Endothelial cell of umbilical vein (primary cell): ENCODE measurements around the gene HYOU1. TPM values are rescaled to one million over a fixed set of nuclear protein-coding genes. Genes with fewer than 3 reads are reported as not detected.
"Not testable (repeated sequence)": the region's sequence is repeated elsewhere in the genome, so short reads cannot be mapped to it uniquely, and the experiment has no call there.

ENCODE experiments used
- BruUV-seq: library from RNA; stranded (reverse); fragments of 400-500 nt; replicated peaks from 2 replicates; lab custom pipeline; 2021; lab: Mats Ljungman, UMichigan
- CTCF ChIA-PET: fragments of 300-600, 350-600 bp; sonication (Branson Sonifier 250); formaldehyde crosslinking; loops from one replicate; lab custom pipeline; 2021; ENCODE audit warnings: antibody characterized with exemption, inconsistent platforms; lab: Charles Lee
- POLR2A ChIA-PET: fragments of 300-600, 350-600 bp; sonication (Branson Sonifier 250); formaldehyde crosslinking; loops from one replicate; lab custom pipeline; 2021; ENCODE audit warnings: antibody characterized with exemption, inconsistent platforms; lab: Charles Lee
- DNase-seq: peaks from one replicate; pipeline ENCODE4 v3.0.0-alpha.2; 2011; ENCODE audit warnings: low read depth, low spot score
- FAIRE-seq: peaks from 2 replicates; lab custom pipeline; 2011; peaks lifted over from hg19 to GRCh38; lab: Jason Lieb, UNC
- H2AFZ ChIP-seq: 2 replicates; pipeline ENCODE4 v1.6.0; 2012; ENCODE audit warnings: low read depth, low read length, control low read depth, inconsistent platforms
- H3K27ac ChIP-seq: 2 replicates; pipeline ENCODE4 v1.5.1; 2011; ENCODE audit warnings: low read depth, mild to moderate bottlenecking, control low read depth, low read length, moderate library complexity; ENCODE audit not compliant: insufficient read depth
- H3K27me3 ChIP-seq, 2 experiments: 2 replicates each; pipeline versions ENCODE4 v1.6.0 to v1.6.1; 2011; ENCODE audit warnings: low read length in 2 of 2, mixed read lengths in 1 of 2; ENCODE audit not compliant: control insufficient read depth in 2 of 2, insufficient read depth in 2 of 2
- H3K36me3 ChIP-seq, 2 experiments: 2 replicates in 1 of 2; 3 replicates in 1 of 2; pipeline ENCODE4 v1.5.1; 2011; ENCODE audit warnings: low read length in 2 of 2, mild to moderate bottlenecking in 1 of 2, moderate library complexity in 1 of 2; ENCODE audit not compliant: control insufficient read depth in 2 of 2, insufficient read depth in 2 of 2; ENCODE audit errors: extremely low read depth in 1 of 2
- H3K4me1 ChIP-seq: 3 replicates; pipeline ENCODE4 v1.5.1; 2011; ENCODE audit warnings: mild to moderate bottlenecking, low read length; ENCODE audit not compliant: control insufficient read depth, insufficient read depth; ENCODE audit errors: extremely low read depth
- H3K4me2 ChIP-seq: 2 replicates; pipeline ENCODE4 v1.6.1; 2011; ENCODE audit warnings: low read length, control low read depth, mixed read lengths; ENCODE audit not compliant: insufficient read depth
- H3K4me3 ChIP-seq, 3 experiments: fragments of 200-600 bp in 1 of 3; sonication (generic), shearing (Covaris generic) in 1 of 3; replicated peaks in 1 of 3; 2 replicates each; pipeline ENCODE4 v1.5.1; 2011 to 2016; ENCODE audit warnings: control low read depth in 3 of 3, low read length in 3 of 3, mild to moderate bottlenecking in 2 of 3, inconsistent platforms in 1 of 3, low read depth in 1 of 3, moderate library complexity in 1 of 3; ENCODE audit not compliant: insufficient read depth in 1 of 3
- H3K79me2 ChIP-seq: 2 replicates; pipeline ENCODE4 v1.6.0; 2012; ENCODE audit warnings: low read length, inconsistent platforms; ENCODE audit not compliant: control insufficient read depth, insufficient read depth
- H3K9ac ChIP-seq: replicated peaks from 2 replicates; pipeline ENCODE3; 2011; ENCODE audit warnings: low read length, control low read depth; ENCODE audit not compliant: insufficient read depth; ENCODE audit errors: extremely low read depth
- H3K9me1 ChIP-seq: replicated peaks from 3 replicates; pipeline ENCODE4 v1.6.0; 2011; ENCODE audit warnings: mild to moderate bottlenecking, low read length; ENCODE audit not compliant: control insufficient read depth, insufficient read depth; ENCODE audit errors: extremely low read depth
- H3K9me3 ChIP-seq: replicated peaks from 2 replicates; pipeline ENCODE4 v1.5.1; 2012; ENCODE audit warnings: low read length, inconsistent platforms; ENCODE audit not compliant: control insufficient read depth, insufficient read depth
- H4K20me1 ChIP-seq: replicated peaks from 2 replicates; pipeline ENCODE3; 2011; ENCODE audit warnings: mild to moderate bottlenecking, low read length; ENCODE audit not compliant: control insufficient read depth, insufficient read depth; ENCODE audit errors: extremely low read depth
- CTCF ChIP-seq, 2 donors: IDR thresholded peaks; 1 replicate in 1 of 2; 2 replicates in 1 of 2; pipeline ENCODE4 v1.5.1; 2011; ENCODE audit warnings: low read length in 2 of 2, mild to moderate bottlenecking in 2 of 2, moderate library complexity in 2 of 2, control low read depth in 1 of 2, inconsistent platforms in 1 of 2, low read depth in 1 of 2; ENCODE audit not compliant: insufficient read depth in 1 of 2; ENCODE audit errors: extremely low read depth in 1 of 2
- EZH2 ChIP-seq: IDR thresholded peaks from 2 replicates; pipeline ENCODE4 v1.6.1; 2012; ENCODE audit warnings: borderline replicate concordance, low read depth, mild to moderate bottlenecking, moderate library complexity, low read length, inconsistent platforms; ENCODE audit not compliant: severe bottlenecking
- FOS ChIP-seq: IDR thresholded peaks from 2 replicates; pipeline ENCODE4 v1.6.1; 2011; ENCODE audit warnings: mild to moderate bottlenecking, low read length, moderate library complexity, borderline replicate concordance; ENCODE audit not compliant: insufficient read depth
- GATA2 ChIP-seq: IDR thresholded peaks from 2 replicates; pipeline ENCODE4 v1.7.0; 2011; ENCODE audit warnings: low read depth, mild to moderate bottlenecking, moderate library complexity, mixed read lengths, low read length; ENCODE audit not compliant: insufficient read length, insufficient read depth
- JUN ChIP-seq: IDR thresholded peaks from 2 replicates; pipeline ENCODE4 v1.6.1; 2011; ENCODE audit warnings: borderline replicate concordance, low read depth; ENCODE audit not compliant: insufficient read length, insufficient read depth
- MAX ChIP-seq: IDR thresholded peaks from 2 replicates; pipeline ENCODE4 v1.6.1; 2011; ENCODE audit not compliant: insufficient read depth, insufficient read length
- MYC ChIP-seq: IDR thresholded peaks from one replicate; pipeline ENCODE4 v1.6.1; 2011; ENCODE audit warnings: mild to moderate bottlenecking, low read depth, low read length
- POLR2A ChIP-seq: IDR thresholded peaks from 2 replicates; pipeline ENCODE4 v1.6.1; 2012; ENCODE audit warnings: low read depth, mild to moderate bottlenecking, control low read depth, low read length
- POLR2AphosphoS5 ChIP-seq: IDR thresholded peaks from 2 replicates; pipeline ENCODE4 v1.6.1; 2012; ENCODE audit warnings: low read depth, mild to moderate bottlenecking, control low read depth, low read length, moderate library complexity; ENCODE audit not compliant: insufficient read depth
- dilution Hi-C: fragments of 300-500 bp; cut with MboI; formaldehyde crosslinking; loops from one replicate; pipeline ENCODE4 v1.15.0; 2019; ENCODE audit warnings: low sequenced_read_pairs; ENCODE audit not compliant: extremely low pct_ligation_motif_present
- intact Hi-C: fragments of 100-400 bp; cut with micrococcal nuclease; formaldehyde crosslinking; loops from one replicate; pipeline ENCODE4 v1.10.0; 2022
- polyA plus RNA-seq, 4 experiments: library from polyadenylated mRNA; depleted of rRNA in 3 of 4; stranded (reverse) in 3 of 4; unstranded in 1 of 4; fragments of >200 nt; gene quantifications; 2 replicates each; pipeline versions ENCODE4 v1.2.1 to v1.2.3, GENCODE V29; 2011 to 2012; ENCODE audit warnings: missing spikeins in 1 of 4
- total RNA-seq: library from RNA; stranded (reverse); gene quantifications from 2 replicates; pipeline ENCODE4 v1.2.3, GENCODE V29; 2021

The HYOU1 gene
- total and polyA plus RNA-seq, 2 donors (not counting 3 experiments of a cell fraction or from before 2014, with no cell fraction given), result 302 to 318 TPM

- no peak for FAIRE-seq
- Histone ChIP-seq H3K4me3 (no peak overlapping the region), H3K4me1 (peaks cover 3% of the 10 kb centered on the region), H2AFZ (no peak overlapping the region), H3K4me2 (no peak overlapping the region), H3K9ac (no peak overlapping the region), H3K79me2 (no peaks in the 10 kb centered on the region), H3K27ac (no peak overlapping the region), H4K20me1 (no peaks in the 10 kb centered on the region), H3K9me3 (no peaks in the 10 kb centered on the region), H3K9me1 (no peaks in the 10 kb centered on the region), H3K27me3 (no peaks in the 10 kb centered on the region), H3K36me3 (no peaks in the 10 kb centered on the region)
- no TSS peak for BruUV-seq
- ChIA-PET CTCF (no interaction called here), POLR2A (no interaction called here)
- TF ChIP-seq EZH2, result no peak
- no peak for TF ChIP-seq CTCF (IDR thresholded peaks at IDR 0.05; ENCODE audit: extremely low read depth in 1 of 2, insufficient read depth in 1 of 2, low read depth in 1 of 2, low read length in 2 of 2)
- no peak for TF ChIP-seq MYC
- TF ChIP-seq GATA2, result no peak
- no peak for TF ChIP-seq FOS
- no peak for TF ChIP-seq JUN
- TF ChIP-seq POLR2A, result no peak
- no peak for TF ChIP-seq MAX
- no peak for TF ChIP-seq POLR2AphosphoS5
- dilution Hi-C loops (no loop called here), intact Hi-C loops (no loop called here)
- no peak for DNase-seq
These were observed 22.2 kb downstream of the HYOU1 start for GRCh38 chr11:119034813-119035212.

GRCh38 chr11:119033421-119033820 is 23.6 kb downstream of the HYOU1 start:
- H2AFZ ChIP-seq, H3K9ac ChIP-seq, H3K4me3 ChIP-seq, FAIRE-seq, dilution Hi-C loops, H3K9me3 ChIP-seq, H3K79me2 ChIP-seq, H3K9me1 ChIP-seq, H3K27me3 ChIP-seq, DNase-seq, H3K36me3 ChIP-seq, H3K4me2 ChIP-seq, intact Hi-C loops, H4K20me1 ChIP-seq, H3K27ac ChIP-seq, BruUV-seq, POLR2A ChIA-PET, H3K4me1 ChIP-seq: not testable (repeated sequence)
- CTCF ChIA-PET, result interaction anchor here (1.0 kb wide), 1 partner anchor 22 kb away, joined by 3 read pairs; no protein-coding TSS in a partner anchor
